Naive thymus-derived CD8-positive, alpha-beta T cell (primary cell): ENCODE data around the gene GLRX5. TPM values are rescaled to one million over a fixed set of nuclear protein-coding genes. Genes with fewer than 3 reads are reported as not detected.
"Not testable (repeated sequence)": the region's sequence is repeated elsewhere in the genome, so short reads cannot be mapped to it uniquely, and the experiment has no call there.

ENCODE experiments used
- ATAC-seq, 2 donors: fragments of 150-1000 bp; cut with Tn5 transposase in 1 of 2; sonication (Bioruptor Pico), chemical (Tn5 transposase) in 1 of 2; 1 replicate in 1 of 2; 2 replicates in 1 of 2; pipeline ENCODE4 v1.10.0; 2021; ENCODE audit warnings: mild to moderate bottlenecking in 2 of 2, moderate library complexity in 2 of 2
- POLR2A ChIA-PET: fragments of 350-600 bp; sonication (Branson Sonifier 250); formaldehyde crosslinking; loops from one replicate; lab custom pipeline; 2021; ENCODE audit warnings: antibody characterized with exemption; lab: Charles Lee
- DNase-seq, 10 donors: peaks; one replicate each; pipeline versions ENCODE4 v3.0.0 to v3.0.0-alpha.2; 2020 to 2022
- H3K27ac Mint-ChIP-seq, 10 donors: one replicate each; pipeline ENCODE4 v1.8.0; 2020 to 2022; ENCODE audit warnings: mild to moderate bottlenecking in 10 of 10, mixed read lengths in 10 of 10, moderate library complexity in 4 of 10, inconsistent platforms in 1 of 10
- H3K27me3 Mint-ChIP-seq, 5 donors: one replicate each; pipeline ENCODE4 v1.8.0; 2021 to 2022; ENCODE audit warnings: mixed read lengths in 5 of 5
- H3K36me3 Mint-ChIP-seq, 3 donors: one replicate each; pipeline ENCODE4 v1.8.0; 2020 to 2022; ENCODE audit warnings: mixed read lengths in 3 of 3, mild to moderate bottlenecking in 2 of 3, inconsistent platforms in 1 of 3
- H3K4me1 Mint-ChIP-seq, 4 donors: one replicate each; pipeline ENCODE4 v1.8.0; 2021 to 2022; ENCODE audit warnings: mixed read lengths in 4 of 4
- H3K4me3 Mint-ChIP-seq, 10 donors: one replicate each; pipeline ENCODE4 v1.8.0; 2020 to 2022; ENCODE audit warnings: mild to moderate bottlenecking in 10 of 10, mixed read lengths in 10 of 10, moderate library complexity in 6 of 10, inconsistent platforms in 1 of 10
- H3K9me3 Mint-ChIP-seq, 9 donors: one replicate each; pipeline ENCODE4 v1.8.0; 2020 to 2022; ENCODE audit warnings: mixed read lengths in 9 of 9, mild to moderate bottlenecking in 3 of 9, inconsistent platforms in 1 of 9, moderate library complexity in 1 of 9
- polyA plus RNA-seq, 3 donors: library from polyadenylated mRNA; unstranded; fragments of 300-500 nt; fragmentation: Illumina TruSeq; gene quantifications; one replicate each; pipeline ENCODE4 v1.2.3, GENCODE V29; 2021
- total RNA-seq, 8 experiments: library from RNA in 2 of 8; stranded (reverse) in 2 of 8; gene quantifications; one replicate each; pipeline ENCODE4 v1.2.3 and lab custom pipeline; 2021 to 2026

Gene GLRX5
- total and polyA plus RNA-seq, 5 experiments from 2014 or later: 17.9 to 87.6 (median 61.6) TPM

- DNase-seq: no peak
- Mint-ChIP-seq H3K27ac (no peak overlapping the region), H3K27me3 (peaks cover 9 to 33% (median 12%) of the 10 kb centered on the region in 5 donors), H3K36me3 (no peaks in the 10 kb centered on the region), H3K4me1 (no peaks in the 10 kb centered on the region), H3K9me3 (peaks cover 0 to 1% (median 0%) of the 10 kb centered on the region in 9 donors), H3K4me3 (no peak overlapping the region)
- POLR2A ChIA-PET: interaction anchor here (0.7 kb wide), 1 partner anchor 47 kb away, joined by 3 read pairs; no protein-coding TSS in a partner anchor
- no peak for ATAC-seq
Measured at GRCh38 chr14:95577870-95578269, 43.0 kb downstream of the GLRX5 start.

- H3K4me3 Mint-ChIP-seq, DNase-seq, H3K4me1 Mint-ChIP-seq, POLR2A ChIA-PET, H3K27ac Mint-ChIP-seq, ATAC-seq: not testable (repeated sequence)
- peaks cover 14 to 42% (median 22%) of the 10 kb centered on the region in 5 donors for H3K27me3 Mint-ChIP-seq
- H3K36me3 Mint-ChIP-seq: peaks cover 0 to 11% (median 5%) of the 10 kb centered on the region in 3 donors
- H3K9me3 Mint-ChIP-seq: peaks cover 0 to 11% (median 8%) of the 10 kb centered on the region in 9 donors
Measured at GRCh38 chr14:95583836-95584617, 49.2 kb downstream of the GLRX5 start.

GRCh38 chr14:95585953-95586620 lies 51.2 kb downstream of the GLRX5 start:
- DNase-seq: no peak
- no peak for ATAC-seq
- POLR2A ChIA-PET: no interaction called here
- Mint-ChIP-seq H3K27ac (no peak overlapping the region), H3K27me3 (peaks cover 11 to 33% (median 19%) of the 10 kb centered on the region in 5 donors), H3K4me1 (peaks cover 0 to 2% (median 0%) of the 10 kb centered on the region in 4 donors), H3K4me3 (no peak overlapping the region), H3K9me3 (peaks cover 0 to 12% (median 9%) of the 10 kb centered on the region in 9 donors), H3K36me3 (peaks cover 0 to 11% (median 5%) of the 10 kb centered on the region in 3 donors)

- POLR2A ChIA-PET, ATAC-seq, H3K4me1 Mint-ChIP-seq, H3K4me3 Mint-ChIP-seq, DNase-seq, H3K9me3 Mint-ChIP-seq, H3K36me3 Mint-ChIP-seq, H3K27ac Mint-ChIP-seq: not testable (repeated sequence)
- peaks cover 7 to 24% (median 9%) of the 10 kb centered on the region in 5 donors for H3K27me3 Mint-ChIP-seq
Measured at GRCh38 chr14:95591182-95591581, 56.3 kb downstream of the GLRX5 start.

Other genes with a start within 250 kb of the GLRX5 start
- gene CLMN, start 215.1 kb upstream of the GLRX5 start, total RNA-seq: 1 to 10 TPM; 2.0 to 2.2 TPM
- under 1 TPM; 0.07 to 0.32 (median 0.18) TPM for gene CLMN, start 215.1 kb upstream of the GLRX5 start, polyA plus RNA-seq
- 10 to 100 TPM; 47.1 to 48.2 TPM for gene SYNE3, start 18.4 kb upstream of the GLRX5 start, total RNA-seq
- 1 to 10 TPM; 2.4 to 4.6 (median 4.5) TPM for gene SYNE3, start 18.4 kb upstream of the GLRX5 start, polyA plus RNA-seq
- gene TCL1B, start 151.4 kb downstream of the GLRX5 start, total RNA-seq: under 1 TPM; 0.33 to 0.47 TPM
- not detected for gene TCL1B, start 151.4 kb downstream of the GLRX5 start, polyA plus RNA-seq
- gene TCL1A, start 179.1 kb downstream of the GLRX5 start, total RNA-seq: 10 to 100 TPM; 22.2 to 23.8 TPM
- gene TCL1A, start 179.1 kb downstream of the GLRX5 start, polyA plus RNA-seq: 1 to 10 TPM in 1 of 3 donors, under 1 TPM in 2; 0.10 to 1.2 (median 0.84) TPM